ENCODE measurements around the gene ABCA13. TPM values are rescaled to one million over a fixed set of nuclear protein-coding genes. Genes with fewer than 3 reads are reported as not detected.

Gene ABCA13
- total RNA-seq, 1 experiment from 2014 or later = 1.7 TPM

DNA sequence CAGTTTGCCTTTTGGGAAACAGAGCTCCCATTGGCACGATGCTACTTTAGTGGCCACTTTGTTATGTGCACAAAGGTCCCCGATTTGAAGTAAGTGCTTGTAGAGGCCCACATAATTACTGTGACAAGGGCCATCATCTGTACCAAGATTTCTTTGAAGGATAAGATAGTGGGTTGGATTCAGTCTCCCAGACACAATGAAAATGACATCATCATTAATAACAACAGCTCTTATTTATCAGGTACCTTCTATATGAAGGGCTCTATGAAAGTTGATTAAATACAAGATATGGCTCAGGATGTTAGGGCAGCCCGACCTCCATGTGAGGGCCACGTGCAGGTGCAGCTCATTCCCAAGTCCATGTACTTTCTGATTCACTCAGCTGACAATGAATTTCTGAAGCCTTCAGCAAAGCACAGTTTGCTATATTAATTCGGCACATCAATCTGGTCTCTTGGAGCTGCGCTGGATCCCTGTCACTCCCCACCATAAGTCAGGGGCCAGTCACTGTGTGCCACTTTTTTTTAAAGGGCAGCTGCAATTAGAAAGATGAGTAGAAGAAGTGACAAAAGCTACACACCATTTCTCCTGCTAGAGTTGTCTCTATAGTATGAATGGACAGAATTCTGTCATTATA, 140.3 kb downstream of the ABCA13 start:
- ATAC-seq = no peak
- no TSS peak for BruUV-seq (replicated peaks)
- TF ChIP-seq POLR2AphosphoS5 (IDR thresholded peaks at IDR 0.05; ENCODE audit: low read depth, low read length) (no peak), TCF7L2 (IDR thresholded peaks at IDR 0.05; ENCODE audit: low read depth, low read length) (no peak), SIN3A (IDR thresholded peaks at IDR 0.05; ENCODE audit: borderline replicate concordance, insufficient read depth, low read depth, low read length) (no peak)
- TF ChIP-seq, protein P1, sequence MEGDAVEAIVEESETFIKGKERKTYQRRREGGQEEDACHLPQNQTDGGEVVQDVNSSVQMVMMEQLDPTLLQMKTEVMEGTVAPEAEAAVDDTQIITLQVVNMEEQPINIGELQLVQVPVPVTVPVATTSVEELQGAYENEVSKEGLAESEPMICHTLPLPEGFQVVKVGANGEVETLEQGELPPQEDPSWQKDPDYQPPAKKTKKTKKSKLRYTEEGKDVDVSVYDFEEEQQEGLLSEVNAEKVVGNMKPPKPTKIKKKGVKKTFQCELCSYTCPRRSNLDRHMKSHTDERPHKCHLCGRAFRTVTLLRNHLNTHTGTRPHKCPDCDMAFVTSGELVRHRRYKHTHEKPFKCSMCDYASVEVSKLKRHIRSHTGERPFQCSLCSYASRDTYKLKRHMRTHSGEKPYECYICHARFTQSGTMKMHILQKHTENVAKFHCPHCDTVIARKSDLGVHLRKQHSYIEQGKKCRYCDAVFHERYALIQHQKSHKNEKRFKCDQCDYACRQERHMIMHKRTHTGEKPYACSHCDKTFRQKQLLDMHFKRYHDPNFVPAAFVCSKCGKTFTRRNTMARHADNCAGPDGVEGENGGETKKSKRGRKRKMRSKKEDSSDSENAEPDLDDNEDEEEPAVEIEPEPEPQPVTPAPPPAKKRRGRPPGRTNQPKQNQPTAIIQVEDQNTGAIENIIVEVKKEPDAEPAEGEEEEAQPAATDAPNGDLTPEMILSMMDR (IDR thresholded peaks at IDR 0.05) = no peak
- TF ChIP-seq, protein P2, sequence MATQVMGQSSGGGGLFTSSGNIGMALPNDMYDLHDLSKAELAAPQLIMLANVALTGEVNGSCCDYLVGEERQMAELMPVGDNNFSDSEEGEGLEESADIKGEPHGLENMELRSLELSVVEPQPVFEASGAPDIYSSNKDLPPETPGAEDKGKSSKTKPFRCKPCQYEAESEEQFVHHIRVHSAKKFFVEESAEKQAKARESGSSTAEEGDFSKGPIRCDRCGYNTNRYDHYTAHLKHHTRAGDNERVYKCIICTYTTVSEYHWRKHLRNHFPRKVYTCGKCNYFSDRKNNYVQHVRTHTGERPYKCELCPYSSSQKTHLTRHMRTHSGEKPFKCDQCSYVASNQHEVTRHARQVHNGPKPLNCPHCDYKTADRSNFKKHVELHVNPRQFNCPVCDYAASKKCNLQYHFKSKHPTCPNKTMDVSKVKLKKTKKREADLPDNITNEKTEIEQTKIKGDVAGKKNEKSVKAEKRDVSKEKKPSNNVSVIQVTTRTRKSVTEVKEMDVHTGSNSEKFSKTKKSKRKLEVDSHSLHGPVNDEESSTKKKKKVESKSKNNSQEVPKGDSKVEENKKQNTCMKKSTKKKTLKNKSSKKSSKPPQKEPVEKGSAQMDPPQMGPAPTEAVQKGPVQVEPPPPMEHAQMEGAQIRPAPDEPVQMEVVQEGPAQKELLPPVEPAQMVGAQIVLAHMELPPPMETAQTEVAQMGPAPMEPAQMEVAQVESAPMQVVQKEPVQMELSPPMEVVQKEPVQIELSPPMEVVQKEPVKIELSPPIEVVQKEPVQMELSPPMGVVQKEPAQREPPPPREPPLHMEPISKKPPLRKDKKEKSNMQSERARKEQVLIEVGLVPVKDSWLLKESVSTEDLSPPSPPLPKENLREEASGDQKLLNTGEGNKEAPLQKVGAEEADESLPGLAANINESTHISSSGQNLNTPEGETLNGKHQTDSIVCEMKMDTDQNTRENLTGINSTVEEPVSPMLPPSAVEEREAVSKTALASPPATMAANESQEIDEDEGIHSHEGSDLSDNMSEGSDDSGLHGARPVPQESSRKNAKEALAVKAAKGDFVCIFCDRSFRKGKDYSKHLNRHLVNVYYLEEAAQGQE (IDR thresholded peaks at IDR 0.05; ENCODE audit: insufficient read depth in 1 of 2, low read depth in 2 of 2, low read length in 1 of 2) = no peak
- POLR2A ChIA-PET = no interaction called here
- H3K4me1 ChIP-seq (ENCODE audit: control insufficient read depth, insufficient read depth, low read length) = no peaks in the 10 kb centered on the region
- H3K9me3 ChIP-seq (ENCODE audit: control insufficient read depth, insufficient read depth, low read depth, low read length) = no peaks in the 10 kb centered on the region
- H3K4me3 ChIP-seq (ENCODE audit: low read depth in 2 of 2, low read length in 2 of 2) = no peak overlapping the region
- no peaks in the 10 kb centered on the region for H3K36me3 ChIP-seq (ENCODE audit: control insufficient read depth, insufficient read depth, low read length)
- DNase-seq (ENCODE audit: low read depth, low spot score) = no peak
- CTCF ChIA-PET = interaction anchor here (0.8 kb wide), 1 partner anchor 19 kb away, joined by 4 read pairs; no protein-coding TSS in a partner anchor
- no peak overlapping the region for H3K27ac ChIP-seq (ENCODE audit: low read length)
- H3K27me3 ChIP-seq (ENCODE audit: control insufficient read depth, insufficient read depth, low read length) = no peaks in the 10 kb centered on the region
- in situ Hi-C loops (cut with HindIII; ENCODE audit: low pct_unique_long_range_greater_than_20kb, low sequenced_read_pairs) = no loop called here
- intact Hi-C loops (cut with micrococcal nuclease; ENCODE audit: unreplicated experiment) = no loop called here

DNA sequence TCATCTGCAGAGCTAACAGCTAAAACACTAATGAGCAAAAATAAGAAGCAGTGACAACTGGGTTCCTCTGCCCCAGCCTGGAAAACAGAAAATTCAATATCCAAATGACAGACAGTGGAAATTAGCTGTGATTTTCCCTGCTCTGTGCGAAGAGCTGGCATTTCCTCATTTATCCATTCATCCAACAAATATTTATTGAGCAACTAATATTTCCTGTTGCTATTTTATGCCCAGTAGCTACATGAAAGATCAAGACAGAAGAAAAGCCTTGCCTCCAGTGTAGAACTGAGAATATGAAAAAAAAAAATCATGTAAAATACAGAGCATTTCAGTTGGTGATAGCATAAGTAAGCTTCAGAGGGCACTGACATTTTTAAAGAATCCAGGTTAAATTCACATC, 140.9 kb downstream of the ABCA13 start:
- Histone ChIP-seq H3K4me1 (ENCODE audit: control insufficient read depth, insufficient read depth, low read length) (no peaks in the 10 kb centered on the region), H3K27ac (ENCODE audit: low read length) (no peak overlapping the region), H3K4me3 (ENCODE audit: low read depth in 2 of 2, low read length in 2 of 2) (no peak overlapping the region), H3K9me3 (ENCODE audit: control insufficient read depth, insufficient read depth, low read depth, low read length) (no peaks in the 10 kb centered on the region), H3K36me3 (ENCODE audit: control insufficient read depth, insufficient read depth, low read length) (no peaks in the 10 kb centered on the region), H3K27me3 (ENCODE audit: control insufficient read depth, insufficient read depth, low read length) (no peaks in the 10 kb centered on the region)
- ATAC-seq (no peak), DNase-seq (ENCODE audit: low read depth, low spot score) (no peak)
- no peak for TF ChIP-seq TCF7L2 (IDR thresholded peaks at IDR 0.05; ENCODE audit: low read depth, low read length)
- TF ChIP-seq POLR2AphosphoS5 (IDR thresholded peaks at IDR 0.05; ENCODE audit: low read depth, low read length) = no peak
- TF ChIP-seq, protein P1 (IDR thresholded peaks at IDR 0.05) = no peak
- no peak for TF ChIP-seq SIN3A (IDR thresholded peaks at IDR 0.05; ENCODE audit: borderline replicate concordance, insufficient read depth, low read depth, low read length)
- TF ChIP-seq, protein P2 (IDR thresholded peaks at IDR 0.05; ENCODE audit: insufficient read depth in 1 of 2, low read depth in 2 of 2, low read length in 1 of 2) = no peak
- intact Hi-C loops (cut with micrococcal nuclease; ENCODE audit: unreplicated experiment) = no loop called here
- in situ Hi-C loops (cut with HindIII; ENCODE audit: low pct_unique_long_range_greater_than_20kb, low sequenced_read_pairs) = no loop called here
- no TSS peak for BruUV-seq (replicated peaks)
- CTCF ChIA-PET = interaction anchor here (0.8 kb wide), 1 partner anchor 19 kb away, joined by 4 read pairs; no protein-coding TSS in a partner anchor
- POLR2A ChIA-PET = no interaction called here

All from Panc1 (cell line).